Caco-2 (cell line): ENCODE results near the gene LINGO1. TPM values are rescaled to one million over a fixed set of nuclear protein-coding genes. Genes with fewer than 3 reads are reported as not detected.

Source experiments
- BruUV-seq: library from RNA; stranded (reverse); fragments of 400-500 nt; replicated peaks from 2 replicates; lab custom pipeline; 2021; lab: Mats Ljungman, UMichigan
- CTCF ChIA-PET: fragments of 300-600 bp; sonication (Branson Sonifier 250); formaldehyde crosslinking; loops from one replicate; lab custom pipeline; 2022; ENCODE audit warnings: antibody characterized with exemption; lab: Charles Lee
- POLR2A ChIA-PET: fragments of 300-600 bp; sonication (Branson Sonifier 250); formaldehyde crosslinking; loops from one replicate; lab custom pipeline; 2022; ENCODE audit warnings: antibody characterized with exemption; lab: Charles Lee
- DNase-seq, 2 experiments: peaks; one replicate each; pipeline versions ENCODE4 v3.0.0 to v3.0.0-alpha.2; 2020 to 2022
- H3K27me3 ChIP-seq: replicated peaks from 2 replicates; pipeline ENCODE4 v1.6.0; 2011; ENCODE audit warnings: low read length; ENCODE audit not compliant: control insufficient read depth, insufficient read depth
- H3K36me3 ChIP-seq: 2 replicates; pipeline ENCODE4 v1.5.1; 2011; ENCODE audit warnings: low read length; ENCODE audit not compliant: control insufficient read depth, insufficient read depth
- H3K4me1 ChIP-seq: fragments of 250-450 bp; sonication (Bioruptor Pico); 2 replicates; pipeline ENCODE4 v1.5.1; 2020; ENCODE audit warnings: mild to moderate bottlenecking
- H3K4me3 ChIP-seq: 2 replicates; pipeline ENCODE4 v1.5.1; 2011; ENCODE audit warnings: low read depth, mild to moderate bottlenecking, control low read depth, low read length
- H3K9me3 ChIP-seq: fragments of 250-450 bp; sonication (Bioruptor Pico); 2 replicates; pipeline ENCODE4 v1.5.1; 2020; ENCODE audit warnings: mild to moderate bottlenecking, moderate library complexity
- H3K27ac Mint-ChIP-seq: one replicate; pipeline ENCODE4 v1.8.0; 2022; ENCODE audit warnings: mixed read lengths; ENCODE audit not compliant: unreplicated experiment
- H3K27me3 Mint-ChIP-seq: one replicate; pipeline ENCODE4 v1.8.0; 2022; ENCODE audit warnings: mixed read lengths; ENCODE audit not compliant: insufficient read depth, unreplicated experiment
- H3K36me3 Mint-ChIP-seq: one replicate; pipeline ENCODE4 v1.8.0; 2022; ENCODE audit warnings: mild to moderate bottlenecking, mixed read lengths; ENCODE audit not compliant: insufficient read depth, unreplicated experiment
- H3K4me1 Mint-ChIP-seq: one replicate; pipeline ENCODE4 v1.8.0; 2022; ENCODE audit warnings: low read depth, mixed read lengths; ENCODE audit not compliant: unreplicated experiment
- H3K4me3 Mint-ChIP-seq: one replicate; pipeline ENCODE4 v1.8.0; 2022; ENCODE audit warnings: mild to moderate bottlenecking, moderate library complexity, mixed read lengths; ENCODE audit not compliant: unreplicated experiment
- H3K9me3 Mint-ChIP-seq: one replicate; pipeline ENCODE4 v1.8.0; 2022; ENCODE audit warnings: mixed read lengths; ENCODE audit not compliant: unreplicated experiment
- CTCF ChIP-seq, 2 experiments: fragments of 200-600 bp in 1 of 2; IDR thresholded peaks; 1 replicate in 1 of 2; 2 replicates in 1 of 2; pipeline versions ENCODE4 v1.5.1 to v1.8.0; 2011 to 2022; ENCODE audit warnings: antibody characterized with exemption in 1 of 2, control low read depth in 1 of 2, inconsistent platforms in 1 of 2, low read depth in 1 of 2, low read length in 1 of 2, mild to moderate bottlenecking in 1 of 2, moderate library complexity in 1 of 2; ENCODE audit not compliant: insufficient read depth in 1 of 2, severe bottlenecking in 1 of 2, unreplicated experiment in 1 of 2
- intact Hi-C: fragments of 100-400 bp; cut with micrococcal nuclease; formaldehyde crosslinking; loops from one replicate; pipeline ENCODE4 v1.10.0; 2022; ENCODE audit not compliant: unreplicated experiment
- total RNA-seq: library from RNA; stranded (reverse); gene quantifications from 2 replicates; pipeline ENCODE4 v1.2.3, GENCODE V29; 2022

The LINGO1 gene
- total RNA-seq, 1 experiment from 2014 or later = 1.4 TPM

GRCh38 chr15:77624868-77625267 is 7.8 kb downstream of the LINGO1 start:
- no peaks in the 10 kb centered on the region for H3K36me3 ChIP-seq
- H3K9me3 ChIP-seq = no peaks in the 10 kb centered on the region
- H3K27ac Mint-ChIP-seq = no peak overlapping the region
- H3K27me3 ChIP-seq = no peaks in the 10 kb centered on the region; the same call in 1 of the 2 replicates
- H3K4me1 Mint-ChIP-seq = peaks cover 13% of the 10 kb centered on the region
- no peaks in the 10 kb centered on the region for H3K9me3 Mint-ChIP-seq
- H3K4me1 ChIP-seq = peaks cover 18% of the 10 kb centered on the region
- H3K27me3 Mint-ChIP-seq = peaks cover 3% of the 10 kb centered on the region
- no peak for DNase-seq
- intact Hi-C loops = no loop called here
- no peak overlapping the region for H3K4me3 Mint-ChIP-seq
- ChIA-PET CTCF (no interaction called here), POLR2A (no interaction called here)
- no TSS peak for BruUV-seq
- no peaks in the 10 kb centered on the region for H3K36me3 Mint-ChIP-seq
- TF ChIP-seq CTCF (IDR thresholded peaks at IDR 0.05; ENCODE audit: insufficient read depth in 1 of 2, low read depth in 1 of 2, low read length in 1 of 2, severe bottlenecking in 1 of 2, unreplicated experiment in 1 of 2) = no peak
- no peak overlapping the region for H3K4me3 ChIP-seq

GRCh38 chr15:77623755-77624524 is 8.8 kb downstream of the LINGO1 start:
- H3K27me3 ChIP-seq = no peaks in the 10 kb centered on the region
- ChIA-PET CTCF (no interaction called here), POLR2A (no interaction called here)
- intact Hi-C loops = no loop called here
- H3K9me3 Mint-ChIP-seq = no peaks in the 10 kb centered on the region
- peaks cover 13% of the 10 kb centered on the region for H3K4me1 Mint-ChIP-seq
- no peak for TF ChIP-seq CTCF (IDR thresholded peaks at IDR 0.05; ENCODE audit: insufficient read depth in 1 of 2, low read depth in 1 of 2, low read length in 1 of 2, severe bottlenecking in 1 of 2, unreplicated experiment in 1 of 2)
- no peak for DNase-seq
- H3K27me3 Mint-ChIP-seq = no peaks in the 10 kb centered on the region
- H3K4me3 ChIP-seq = no peak overlapping the region
- H3K36me3 Mint-ChIP-seq = no peaks in the 10 kb centered on the region
- peak overlapping the region; percentile 1 for H3K27ac Mint-ChIP-seq
- H3K9me3 ChIP-seq = no peaks in the 10 kb centered on the region
- H3K4me3 Mint-ChIP-seq = no peak overlapping the region
- H3K36me3 ChIP-seq = no peaks in the 10 kb centered on the region
- peaks cover 18% of the 10 kb centered on the region for H3K4me1 ChIP-seq
- no TSS peak for BruUV-seq

- no peaks in the 10 kb centered on the region for H3K9me3 Mint-ChIP-seq
- BruUV-seq = no TSS peak
- CTCF ChIA-PET = interaction anchor here (0.6 to 1.7 kb wide), 2 partner anchors 10 to 54 kb away, joined by 3 to 18 read pairs; partner anchors contain the start of gene LINGO1
- Histone ChIP-seq H3K36me3 (no peaks in the 10 kb centered on the region), H3K4me1 (peaks cover 18% of the 10 kb centered on the region), H3K27me3 (no peaks in the 10 kb centered on the region), H3K9me3 (no peaks in the 10 kb centered on the region), H3K4me3 (no peak overlapping the region)
- no peak overlapping the region for H3K4me3 Mint-ChIP-seq
- intact Hi-C loops = no loop called here
- peaks cover 13% of the 10 kb centered on the region for H3K4me1 Mint-ChIP-seq
- no peaks in the 10 kb centered on the region for H3K36me3 Mint-ChIP-seq
- no peaks in the 10 kb centered on the region for H3K27me3 Mint-ChIP-seq
- no peak overlapping the region for H3K27ac Mint-ChIP-seq
- no peak for TF ChIP-seq CTCF (IDR thresholded peaks at IDR 0.05; ENCODE audit: insufficient read depth in 1 of 2, low read depth in 1 of 2, low read length in 1 of 2, severe bottlenecking in 1 of 2, unreplicated experiment in 1 of 2)
- DNase-seq = no peak
- POLR2A ChIA-PET = no interaction called here
Measured at GRCh38 chr15:77622934-77623754, 9.6 kb downstream of the LINGO1 start.
